GM12891 (cell line): Measurements from ENCODE around the gene NMNAT2.

Experiments used
- DNase-seq: peaks from one replicate; pipeline ENCODE4 v3.0.0; 2011; ENCODE audit warnings: low spot score; ENCODE audit not compliant: insufficient read length
- FAIRE-seq: peaks from 2 replicates; lab custom pipeline; 2011; peaks lifted over from hg19 to GRCh38; lab: Jason Lieb, UNC
- PAX5 ChIP-seq: IDR thresholded peaks from 2 replicates; pipeline ENCODE4 v1.6.1; 2011; ENCODE audit warnings: low read length, moderate library complexity, mild to moderate bottlenecking; ENCODE audit not compliant: insufficient read depth, severe bottlenecking
- POLR2A ChIP-seq: IDR thresholded peaks from 2 replicates; pipeline ENCODE4 v1.6.1; 2011; ENCODE audit warnings: low read depth, low read length, control low read depth
- POLR2AphosphoS5 ChIP-seq: IDR thresholded peaks from 2 replicates; pipeline ENCODE4 v1.6.1; 2011; ENCODE audit warnings: low read depth, low read length, control low read depth
- POU2F2 ChIP-seq: IDR thresholded peaks from 2 replicates; pipeline ENCODE4 v1.6.1; 2011; ENCODE audit warnings: low read depth, mild to moderate bottlenecking, control low read depth, low read length, moderate library complexity
- SPI1 ChIP-seq: IDR thresholded peaks from 2 replicates; pipeline ENCODE4 v1.6.1; 2011; ENCODE audit warnings: low read depth, low read length, control low read depth
- TAF1 ChIP-seq: IDR thresholded peaks from 2 replicates; pipeline ENCODE4 v1.6.1; 2011; ENCODE audit warnings: low read depth, low read length, control low read depth

Gene NMNAT2

GRCh38 chr1:183323849-183324683, 94.1 kb downstream of the NMNAT2 start:
- DNase-seq, result no peak
- no peak for FAIRE-seq
- TF ChIP-seq POLR2AphosphoS5 (no peak), POU2F2 (no peak)

- FAIRE-seq, result no peak
Measured at GRCh38 chr1:183319606-183320005, 98.6 kb downstream of the NMNAT2 start.

GRCh38 chr1:183319051-183319450, 99.1 kb downstream of the NMNAT2 start:
- DNase-seq (no peak), FAIRE-seq (no peak)
- TF ChIP-seq POLR2A (no peak), PAX5 (no peak), SPI1 (no peak), TAF1 (no peak), POU2F2 (no peak), POLR2AphosphoS5 (no peak)

More at GRCh38 chr1:183319606-183320005, 98.6 kb downstream of the NMNAT2 start:
- TF ChIP-seq POLR2A (no peak), POU2F2 (no peak)
- DNase-seq, result no peak

DNA sequence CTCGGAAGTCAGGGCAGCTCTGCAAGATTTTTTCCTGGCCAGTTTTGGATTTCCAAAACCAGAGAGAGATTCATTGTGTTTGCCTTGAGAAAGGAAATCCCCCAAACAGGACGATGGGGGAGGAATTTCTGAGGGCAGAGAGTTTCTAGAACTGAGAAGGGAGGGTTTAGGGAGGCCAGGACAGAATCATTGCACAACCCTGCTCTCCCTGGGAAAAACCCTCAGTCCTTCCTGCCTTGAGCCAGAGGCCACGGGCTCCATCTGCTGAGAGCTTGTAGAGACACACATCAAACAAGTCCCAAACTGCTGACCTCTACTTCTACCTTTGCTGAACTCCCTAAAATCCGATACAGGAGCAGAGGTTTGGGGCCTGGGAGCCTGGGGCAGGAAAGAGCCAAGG, 99.7 kb downstream of the NMNAT2 start:
- FAIRE-seq, result no peak
- TF ChIP-seq POLR2AphosphoS5 (no peak), TAF1 (no peak), PAX5 (no peak), SPI1 (no peak), POU2F2 (no peak), POLR2A (no peak)
- DNase-seq, result no peak

GRCh38 chr1:183315991-183316758, 102.0 kb downstream of the NMNAT2 start:
- TF ChIP-seq POU2F2 (no peak), SPI1 (no peak)
- FAIRE-seq, result no peak
- no peak for DNase-seq

DNA sequence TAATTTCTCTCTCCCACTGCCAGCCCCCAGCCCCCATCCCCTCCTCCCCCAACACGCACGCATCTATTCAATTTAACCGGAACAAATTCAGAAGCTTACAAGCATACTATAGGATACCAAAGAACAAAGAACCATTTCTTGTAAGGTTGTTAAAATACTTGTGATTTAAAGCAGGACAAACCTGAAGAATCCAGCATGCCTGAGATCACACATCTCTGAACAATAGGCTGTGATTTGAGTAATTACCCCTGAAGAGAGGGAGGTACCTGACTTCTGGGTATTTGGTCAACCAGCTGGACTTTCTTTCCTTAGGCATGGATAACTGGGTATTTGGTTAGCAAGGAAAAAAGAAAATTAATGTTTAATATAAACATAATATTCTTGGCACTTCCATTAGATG, 105.1 kb downstream of the NMNAT2 start:
- TF ChIP-seq POLR2A (no peak), TAF1 (no peak), POLR2AphosphoS5 (no peak)
- no peak for FAIRE-seq
- no peak for DNase-seq

GRCh38 chr1:183310753-183311479, 107.3 kb downstream of the NMNAT2 start:
- TF ChIP-seq POLR2AphosphoS5 (no peak), POLR2A (no peak), PAX5 (no peak), SPI1 (no peak), POU2F2 (no peak), TAF1 (no peak)
- DNase-seq (no peak), FAIRE-seq (no peak)

GRCh38 chr1:183308719-183309118, 109.5 kb downstream of the NMNAT2 start:
- DNase-seq, result no peak
- no peak for FAIRE-seq
- TF ChIP-seq POU2F2 (no peak), SPI1 (no peak), POLR2A (no peak), TAF1 (no peak), PAX5 (no peak), POLR2AphosphoS5 (no peak)

GRCh38 chr1:183306317-183307042, 111.7 kb downstream of the NMNAT2 start:
- no peak for TF ChIP-seq POU2F2
- peak; percentile 81 for TF ChIP-seq SPI1
- no peak for TF ChIP-seq POLR2AphosphoS5
- FAIRE-seq, result peak; percentile 72
- DNase-seq, result no peak
